Progenitor cell of endocrine pancreas (in vitro differentiated cells): ENCODE results near the gene ATP8A2. TPM values are rescaled to one million over a fixed set of nuclear protein-coding genes. Genes with fewer than 3 reads are reported as not detected.

Experiments
- DNase-seq: peaks from one replicate; pipeline ENCODE4 v3.0.0; 2021; ENCODE audit warnings: low spot score; ENCODE audit not compliant: unreplicated experiment
- H3K27ac Mint-ChIP-seq: 2 replicates; pipeline ENCODE4 v1.8.0; 2021; ENCODE audit warnings: mild to moderate bottlenecking, moderate library complexity, mixed read lengths
- H3K27me3 Mint-ChIP-seq: 2 replicates; pipeline ENCODE4 v1.8.0; 2021; ENCODE audit warnings: mixed read lengths
- H3K36me3 Mint-ChIP-seq: 2 replicates; pipeline ENCODE4 v1.8.0; 2022; ENCODE audit warnings: mixed read lengths; ENCODE audit not compliant: insufficient read depth
- H3K4me1 Mint-ChIP-seq: 2 replicates; pipeline ENCODE4 v1.8.0; 2021; ENCODE audit warnings: low read depth, mixed read lengths
- H3K4me3 Mint-ChIP-seq: 2 replicates; pipeline ENCODE4 v1.8.0; 2021; ENCODE audit warnings: low read depth, mild to moderate bottlenecking, moderate library complexity, mixed read lengths
- H3K9me3 Mint-ChIP-seq: 2 replicates; pipeline ENCODE4 v1.8.0; 2021; ENCODE audit warnings: low read depth, mixed read lengths
- total RNA-seq: library from RNA; stranded (reverse); gene quantifications from 2 replicates; pipeline ENCODE4 v1.2.1, GENCODE V29; 2021
- TF ChIP-seq, protein P1 (sequence below): fragments of 200-600 bp; sonication (generic); IDR thresholded peaks from one replicate; pipeline ENCODE4 v1.5.0; 2021; ENCODE audit warnings: antibody characterized with exemption, mild to moderate bottlenecking; ENCODE audit not compliant: unreplicated experiment

ATP8A2 gene
- total RNA-seq, 1 donor from 2014 or later = 0.38 TPM

- DNase-seq = no peak
- TF ChIP-seq, protein P1, sequence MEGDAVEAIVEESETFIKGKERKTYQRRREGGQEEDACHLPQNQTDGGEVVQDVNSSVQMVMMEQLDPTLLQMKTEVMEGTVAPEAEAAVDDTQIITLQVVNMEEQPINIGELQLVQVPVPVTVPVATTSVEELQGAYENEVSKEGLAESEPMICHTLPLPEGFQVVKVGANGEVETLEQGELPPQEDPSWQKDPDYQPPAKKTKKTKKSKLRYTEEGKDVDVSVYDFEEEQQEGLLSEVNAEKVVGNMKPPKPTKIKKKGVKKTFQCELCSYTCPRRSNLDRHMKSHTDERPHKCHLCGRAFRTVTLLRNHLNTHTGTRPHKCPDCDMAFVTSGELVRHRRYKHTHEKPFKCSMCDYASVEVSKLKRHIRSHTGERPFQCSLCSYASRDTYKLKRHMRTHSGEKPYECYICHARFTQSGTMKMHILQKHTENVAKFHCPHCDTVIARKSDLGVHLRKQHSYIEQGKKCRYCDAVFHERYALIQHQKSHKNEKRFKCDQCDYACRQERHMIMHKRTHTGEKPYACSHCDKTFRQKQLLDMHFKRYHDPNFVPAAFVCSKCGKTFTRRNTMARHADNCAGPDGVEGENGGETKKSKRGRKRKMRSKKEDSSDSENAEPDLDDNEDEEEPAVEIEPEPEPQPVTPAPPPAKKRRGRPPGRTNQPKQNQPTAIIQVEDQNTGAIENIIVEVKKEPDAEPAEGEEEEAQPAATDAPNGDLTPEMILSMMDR = no peak
- Mint-ChIP-seq H3K4me3 (no peak overlapping the region), H3K4me1 (peaks cover 62% of the 10 kb centered on the region), H3K36me3 (peaks cover under 1% of the 10 kb centered on the region), H3K27ac (no peak overlapping the region), H3K27me3 (peaks cover 13% of the 10 kb centered on the region), H3K9me3 (no peaks in the 10 kb centered on the region)
These were observed 654.0 kb downstream of the ATP8A2 start for GRCh38 chr13:26025771-26026170.

- no peak for DNase-seq
- no peak overlapping the region for H3K4me3 Mint-ChIP-seq
- TF ChIP-seq, protein P1 = no peak
- peaks cover 8% of the 10 kb centered on the region for H3K27me3 Mint-ChIP-seq
- H3K4me1 Mint-ChIP-seq = peaks cover 57% of the 10 kb centered on the region
- H3K36me3 Mint-ChIP-seq = peaks cover 1% of the 10 kb centered on the region
- no peak overlapping the region for H3K27ac Mint-ChIP-seq
- no peaks in the 10 kb centered on the region for H3K9me3 Mint-ChIP-seq
These were observed 654.4 kb downstream of the ATP8A2 start for GRCh38 chr13:26026211-26026610.

GRCh38 chr13:26029581-26030136 lies 657.9 kb downstream of the ATP8A2 start:
- TF ChIP-seq, protein P1 = no peak
- peaks cover 13% of the 10 kb centered on the region for H3K27me3 Mint-ChIP-seq
- peaks cover 24% of the 10 kb centered on the region for H3K4me1 Mint-ChIP-seq
- no peaks in the 10 kb centered on the region for H3K9me3 Mint-ChIP-seq
- H3K27ac Mint-ChIP-seq = no peak overlapping the region
- no peak for DNase-seq
- H3K36me3 Mint-ChIP-seq = peaks cover 1% of the 10 kb centered on the region
- no peak overlapping the region for H3K4me3 Mint-ChIP-seq

DNA sequence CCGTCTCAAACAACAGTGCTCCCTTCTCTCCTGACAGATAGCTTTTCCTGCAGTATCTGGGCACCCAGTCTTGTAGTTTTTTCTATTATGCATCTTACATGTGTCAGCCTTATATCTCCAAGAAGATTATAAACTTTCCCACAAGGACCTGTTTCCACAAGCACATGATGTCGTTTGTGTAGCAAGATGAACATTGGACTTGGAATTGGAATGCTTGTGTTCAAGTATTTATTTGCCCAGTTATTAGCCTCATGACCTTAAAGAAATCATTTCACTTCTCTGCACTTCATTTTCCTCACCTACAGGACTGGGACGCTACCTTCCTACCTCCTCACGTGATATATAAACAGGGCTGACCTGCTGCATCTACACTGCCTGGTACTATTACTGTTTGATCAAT lies 658.6 kb downstream of the ATP8A2 start:
- Mint-ChIP-seq H3K27ac (no peak overlapping the region), H3K27me3 (peaks cover 13% of the 10 kb centered on the region), H3K36me3 (peaks cover 1% of the 10 kb centered on the region), H3K4me1 (peaks cover 19% of the 10 kb centered on the region), H3K9me3 (no peaks in the 10 kb centered on the region), H3K4me3 (no peak overlapping the region)
- DNase-seq = no peak
- TF ChIP-seq, protein P1 = no peak

DNA sequence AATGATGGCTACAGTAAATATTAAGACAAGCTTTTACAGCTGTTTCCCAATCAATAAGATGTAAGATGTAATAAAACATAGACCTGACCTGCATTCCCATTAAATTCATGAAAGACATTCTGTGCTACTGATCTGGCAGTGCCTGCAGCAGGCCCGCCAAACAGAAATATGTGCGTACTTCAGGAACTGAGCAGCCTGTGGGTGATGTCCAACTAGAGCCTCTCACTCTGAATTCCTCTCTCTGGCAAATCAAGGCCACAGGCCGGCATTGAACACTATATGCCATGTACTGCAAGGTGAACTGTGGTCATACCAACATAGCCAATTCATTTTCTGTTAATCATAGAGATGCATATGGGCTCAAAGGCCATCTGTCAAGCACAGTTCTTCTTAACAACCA lies 662.2 kb downstream of the ATP8A2 start:
- peaks cover 13% of the 10 kb centered on the region for H3K27me3 Mint-ChIP-seq
- no peak overlapping the region for H3K27ac Mint-ChIP-seq
- peaks cover 4% of the 10 kb centered on the region for H3K36me3 Mint-ChIP-seq
- DNase-seq = no peak
- H3K9me3 Mint-ChIP-seq = peaks cover 4% of the 10 kb centered on the region
- H3K4me1 Mint-ChIP-seq = peaks cover 6% of the 10 kb centered on the region
- TF ChIP-seq, protein P1 = no peak
- no peak overlapping the region for H3K4me3 Mint-ChIP-seq
